ENCODE results near the gene SOWAHC. TPM values are rescaled to one million over a fixed set of nuclear protein-coding genes. Genes with fewer than 3 reads are reported as not detected.

Gene SOWAHC
- polyA plus RNA-seq, 1 of the 3 experiments (the other 2 are of a cell fraction) = 2.9 TPM

DNA sequence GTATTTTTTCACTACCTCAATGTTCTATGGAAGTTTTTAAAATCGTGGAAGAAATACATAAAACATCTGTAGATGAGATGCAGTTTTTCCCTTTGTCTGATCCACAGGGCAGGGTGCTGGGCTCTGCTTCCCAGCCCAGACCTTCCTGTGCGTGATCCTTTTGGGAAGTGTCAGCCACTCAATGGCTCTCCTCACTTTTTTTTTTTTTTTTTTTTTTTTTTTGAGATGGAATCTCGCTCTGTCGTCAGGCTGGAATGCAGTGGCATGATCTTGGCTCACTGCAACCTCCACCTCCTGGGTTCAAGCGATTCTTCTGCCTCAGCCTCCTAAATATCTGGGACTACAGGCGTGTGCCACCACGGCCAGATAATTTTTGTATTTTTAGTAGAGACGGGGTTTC is 32.8 kb downstream of the SOWAHC start:
- POLR2A ChIA-PET = no interaction called here
- Histone ChIP-seq H4K20me1 (ENCODE audit: insufficient read depth) (no peaks in the 10 kb centered on the region), H3K27ac (ENCODE audit: low read depth in 2 of 2, low read length in 1 of 2) (no peak overlapping the region)

DNA sequence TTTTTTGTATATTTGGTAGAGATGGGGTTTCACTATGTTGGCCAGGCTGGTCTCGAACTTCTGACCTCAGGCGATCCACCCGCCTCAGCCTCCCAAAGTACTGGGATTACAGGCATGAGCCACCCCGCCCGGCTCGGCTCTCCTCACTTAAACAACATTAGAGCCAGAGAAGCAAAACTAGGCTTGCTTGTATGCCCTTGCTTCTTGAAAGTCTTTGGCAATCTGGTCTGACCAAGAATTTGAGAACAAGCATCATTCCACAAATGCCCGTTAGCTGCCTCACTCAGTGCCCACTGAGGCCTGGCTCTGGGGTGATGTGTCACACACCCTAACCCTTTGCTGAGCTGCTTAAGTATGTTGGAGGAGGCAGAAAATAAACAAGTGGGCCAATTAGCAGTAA is 33.5 kb downstream of the SOWAHC start:
- DNase-seq = no peak
- H4K20me1 ChIP-seq (ENCODE audit: insufficient read depth) = no peaks in the 10 kb centered on the region
- CTCF ChIA-PET = no interaction called here
- peaks cover 0 to 2% of the 10 kb centered on the region in 2 experiments; a peak in 1 of 4 replicates for H3K4me1 ChIP-seq (ENCODE audit: control insufficient read depth in 1 of 2, insufficient read depth in 2 of 2, low read depth in 1 of 2, low read length in 1 of 2)
- no peaks in the 10 kb centered on the region for H3F3A ChIP-seq (replicated peaks; ENCODE audit: insufficient read depth)
- 0 out of 2 replicates have a peak overlapping the region, but pooled peaks have one; percentile 41 for H2AFZ ChIP-seq (ENCODE audit: low read depth)
- no peaks in the 10 kb centered on the region for H3K9me2 ChIP-seq
- no peaks in the 10 kb centered on the region for H3K27me3 ChIP-seq (ENCODE audit: insufficient read depth)
- no peaks in the 10 kb centered on the region for H3K79me2 ChIP-seq (ENCODE audit: insufficient read depth)
- no peak overlapping the region for H3K4me2 ChIP-seq
- H3K9ac ChIP-seq = no peak overlapping the region
- POLR2A ChIA-PET = no interaction called here
- no peaks in the 10 kb centered on the region for H3K9me3 ChIP-seq
- 92% methylated on average over 7 of the region's 7 CpGs for WGBS (ENCODE audit: low lambda C conversion rate)
- no peak overlapping the region for H3K27ac ChIP-seq (ENCODE audit: low read depth in 2 of 2, low read length in 1 of 2)
- no peak for TF ChIP-seq POLR2AphosphoS5 (IDR thresholded peaks at IDR 0.05; ENCODE audit: low read depth, low read length)
- TF ChIP-seq RFX5 (IDR thresholded peaks at IDR 0.05; ENCODE audit: low read length) = no peak
- TF ChIP-seq, protein P1, sequence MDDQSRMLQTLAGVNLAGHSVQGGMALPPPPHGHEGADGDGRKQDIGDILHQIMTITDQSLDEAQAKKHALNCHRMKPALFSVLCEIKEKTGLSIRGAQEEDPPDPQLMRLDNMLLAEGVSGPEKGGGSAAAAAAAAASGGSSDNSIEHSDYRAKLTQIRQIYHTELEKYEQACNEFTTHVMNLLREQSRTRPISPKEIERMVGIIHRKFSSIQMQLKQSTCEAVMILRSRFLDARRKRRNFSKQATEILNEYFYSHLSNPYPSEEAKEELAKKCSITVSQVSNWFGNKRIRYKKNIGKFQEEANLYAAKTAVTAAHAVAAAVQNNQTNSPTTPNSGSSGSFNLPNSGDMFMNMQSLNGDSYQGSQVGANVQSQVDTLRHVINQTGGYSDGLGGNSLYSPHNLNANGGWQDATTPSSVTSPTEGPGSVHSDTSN (IDR thresholded peaks at IDR 0.05) = no peak
- no peak for TF ChIP-seq CHD2 (IDR thresholded peaks at IDR 0.05; ENCODE audit: low read length, partially characterized antibody)
- TF ChIP-seq FOXM1 (IDR thresholded peaks at IDR 0.05; ENCODE audit: low read depth) = no peak
- no peak for TF ChIP-seq EZH2phosphoT487 (IDR thresholded peaks at IDR 0.05; ENCODE audit: borderline replicate concordance, low read depth)
- TF ChIP-seq EP300 (IDR thresholded peaks at IDR 0.05; ENCODE audit: borderline replicate concordance in 1 of 2, low read depth in 1 of 2, low read length in 1 of 2) = no peak
- TF ChIP-seq RXRA (IDR thresholded peaks at IDR 0.05; ENCODE audit: borderline replicate concordance, low read depth) = no peak
- TF ChIP-seq, protein P2, sequence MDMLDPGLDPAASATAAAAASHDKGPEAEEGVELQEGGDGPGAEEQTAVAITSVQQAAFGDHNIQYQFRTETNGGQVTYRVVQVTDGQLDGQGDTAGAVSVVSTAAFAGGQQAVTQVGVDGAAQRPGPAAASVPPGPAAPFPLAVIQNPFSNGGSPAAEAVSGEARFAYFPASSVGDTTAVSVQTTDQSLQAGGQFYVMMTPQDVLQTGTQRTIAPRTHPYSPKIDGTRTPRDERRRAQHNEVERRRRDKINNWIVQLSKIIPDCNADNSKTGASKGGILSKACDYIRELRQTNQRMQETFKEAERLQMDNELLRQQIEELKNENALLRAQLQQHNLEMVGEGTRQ (IDR thresholded peaks at IDR 0.05; ENCODE audit: borderline replicate concordance, low read depth, low read length) = no peak
- TF ChIP-seq, protein P3, sequence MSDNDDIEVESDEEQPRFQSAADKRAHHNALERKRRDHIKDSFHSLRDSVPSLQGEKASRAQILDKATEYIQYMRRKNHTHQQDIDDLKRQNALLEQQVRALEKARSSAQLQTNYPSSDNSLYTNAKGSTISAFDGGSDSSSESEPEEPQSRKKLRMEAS (IDR thresholded peaks at IDR 0.05; ENCODE audit: low read depth) = no peak
- TF ChIP-seq GATA2 (CRISPR knock-in tag; IDR thresholded peaks at IDR 0.05) = no peak
- TF ChIP-seq YY1 (IDR thresholded peaks at IDR 0.05; ENCODE audit: low read depth) = no peak
- TF ChIP-seq FOXJ3 (CRISPR knock-in tag; IDR thresholded peaks at IDR 0.05) = no peak
- H3K4me3 ChIP-seq (ENCODE audit: low read depth in 2 of 2, low read length in 1 of 2) = no peak overlapping the region
- no peaks in the 10 kb centered on the region for H3K36me3 ChIP-seq (replicated peaks in 1 of 2; ENCODE audit: control insufficient read depth in 1 of 2, insufficient read depth in 2 of 2, low read length in 1 of 2)

More for the DNA sequence above, 32.8 kb downstream of the SOWAHC start:
- no peak for DNase-seq
- Histone ChIP-seq H2AFZ (ENCODE audit: low read depth) (no peak overlapping the region), H3K4me2 (no peak overlapping the region), H3K9ac (no peak overlapping the region), H3K4me3 (ENCODE audit: low read depth in 2 of 2, low read length in 1 of 2) (no peak overlapping the region), H3K4me1 (ENCODE audit: control insufficient read depth in 1 of 2, insufficient read depth in 2 of 2, low read depth in 1 of 2, low read length in 1 of 2) (peaks cover 0 to 2% of the 10 kb centered on the region in 2 experiments; a peak in 1 of 4 replicates), H3K36me3 (replicated peaks in 1 of 2; ENCODE audit: control insufficient read depth in 1 of 2, insufficient read depth in 2 of 2, low read length in 1 of 2) (no peaks in the 10 kb centered on the region), H3K9me3 (no peaks in the 10 kb centered on the region), H3K27me3 (ENCODE audit: insufficient read depth) (no peaks in the 10 kb centered on the region), H3F3A (replicated peaks; ENCODE audit: insufficient read depth) (no peaks in the 10 kb centered on the region), H3K9me2 (no peaks in the 10 kb centered on the region), H3K79me2 (ENCODE audit: insufficient read depth) (no peaks in the 10 kb centered on the region)
- WGBS (ENCODE audit: low lambda C conversion rate) = 86% methylated on average over 8 of the region's 8 CpGs
- TF ChIP-seq, protein P2 (IDR thresholded peaks at IDR 0.05; ENCODE audit: borderline replicate concordance, low read depth, low read length) = no peak
- no peak for TF ChIP-seq GABPA (IDR thresholded peaks at IDR 0.05; ENCODE audit: low read depth)
- CTCF ChIA-PET = no interaction called here
